ENCODE data around the gene ACOX3.

GRCh38 chr4:8468746-8469535, 28.4 kb upstream of the ACOX3 start:
- TF ChIP-seq CTCF (IDR thresholded peaks at IDR 0.05) (peak; percentile 76 to 88 (median 83)), POLR2A (IDR thresholded peaks at IDR 0.05) (no peak), EP300 (IDR thresholded peaks at IDR 0.05) (no peak)
